Fibroblast of lung (primary cell): ENCODE data around the gene INHBB. TPM values are rescaled to one million over a fixed set of nuclear protein-coding genes. Genes with fewer than 3 reads are reported as not detected.

Source experiments
- DNase-seq, 2 donors: peaks; one replicate each; pipeline versions ENCODE4 v3.0.0 to v3.0.0-alpha.2; 2010; ENCODE audit warnings: low read depth in 2 of 2
- H2AFZ ChIP-seq: 2 replicates; pipeline ENCODE4 v1.5.1; 2012; ENCODE audit warnings: low read length, control low read depth, inconsistent platforms
- H3K27ac ChIP-seq: 2 replicates; pipeline ENCODE4 v1.5.1; 2011; ENCODE audit warnings: low read length, control low read depth; ENCODE audit not compliant: insufficient read depth
- H3K27me3 ChIP-seq: 2 replicates; pipeline ENCODE4 v1.5.1; 2011; ENCODE audit warnings: mild to moderate bottlenecking, low read length; ENCODE audit not compliant: control insufficient read depth, insufficient read depth
- H3K36me3 ChIP-seq: 2 replicates; pipeline ENCODE4 v1.5.1; 2011; ENCODE audit warnings: low read length; ENCODE audit not compliant: control insufficient read depth, insufficient read depth
- H3K4me1 ChIP-seq: 2 replicates; pipeline ENCODE4 v1.5.1; 2011; ENCODE audit warnings: low read length; ENCODE audit not compliant: control insufficient read depth, insufficient read depth; ENCODE audit errors: extremely low read depth
- H3K4me2 ChIP-seq: 2 replicates; pipeline ENCODE4 v1.5.1; 2011; ENCODE audit warnings: low read length, control low read depth; ENCODE audit not compliant: insufficient read depth; ENCODE audit errors: extremely low read depth
- H3K4me3 ChIP-seq, 4 experiments: fragments of 200-600 bp in 1 of 4; sonication (generic) in 1 of 4; replicated peaks in 1 of 4; 2 replicates each; pipeline ENCODE4 v1.5.1; 2011 to 2016; ENCODE audit warnings: low read length in 4 of 4, low read depth in 3 of 4, mild to moderate bottlenecking in 3 of 4, control low read depth in 2 of 4, inconsistent platforms in 1 of 4, mixed read lengths in 1 of 4; ENCODE audit not compliant: insufficient read depth in 1 of 4; ENCODE audit errors: control extremely low read depth in 1 of 4
- H3K79me2 ChIP-seq: 2 replicates; pipeline ENCODE4 v1.5.1; 2012; ENCODE audit warnings: mild to moderate bottlenecking, low read length, inconsistent platforms; ENCODE audit not compliant: control insufficient read depth, insufficient read depth
- H3K9ac ChIP-seq: 2 replicates; pipeline ENCODE4 v1.5.1; 2011; ENCODE audit warnings: mild to moderate bottlenecking, low read length, control low read depth; ENCODE audit not compliant: insufficient read depth
- H3K9me3 ChIP-seq: 2 replicates; pipeline ENCODE4 v1.5.1; 2012; ENCODE audit warnings: low read depth, low read length; ENCODE audit not compliant: control insufficient read depth, insufficient read depth
- H4K20me1 ChIP-seq: 2 replicates; pipeline ENCODE4 v1.5.1; 2011; ENCODE audit warnings: low read length; ENCODE audit not compliant: control insufficient read depth, insufficient read depth; ENCODE audit errors: extremely low read depth
- EZH2 ChIP-seq: IDR thresholded peaks from 2 replicates; pipeline ENCODE4 v1.5.1; 2012; ENCODE audit warnings: low read length, control low read depth, mild to moderate bottlenecking; ENCODE audit errors: missing control alignments
- polyA plus RNA-seq, 2 donors: library from polyadenylated mRNA; depleted of rRNA in 1 of 2; stranded (reverse) in 1 of 2; unstranded in 1 of 2; fragments of >200 nt; gene quantifications; 2 replicates each; pipeline ENCODE4 v1.2.1, GENCODE V29; 2011 to 2012; ENCODE audit warnings: missing spikeins in 1 of 2
- total RNA-seq: library from RNA; depleted of rRNA; stranded (reverse); fragments of >200 nt; gene quantifications from 2 replicates; pipeline ENCODE4 v1.2.1, GENCODE V29; 2014
- TF ChIP-seq, protein P1 (sequence below), 2 donors: IDR thresholded peaks in 1 of 2; conservative IDR thresholded peaks in 1 of 2; 1 replicate in 1 of 2; 2 replicates in 1 of 2; pipeline ENCODE4 v1.5.1; 2011 to 2012; ENCODE audit warnings: low read length in 2 of 2, control low read depth in 1 of 2, inconsistent platforms in 1 of 2, low read depth in 1 of 2, mild to moderate bottlenecking in 1 of 2

INHBB gene
- total and polyA plus RNA-seq, 2 donors (not counting 1 experiment from before 2014, with no cell fraction given): 0.01 TPM; not detected in 1

DNA sequence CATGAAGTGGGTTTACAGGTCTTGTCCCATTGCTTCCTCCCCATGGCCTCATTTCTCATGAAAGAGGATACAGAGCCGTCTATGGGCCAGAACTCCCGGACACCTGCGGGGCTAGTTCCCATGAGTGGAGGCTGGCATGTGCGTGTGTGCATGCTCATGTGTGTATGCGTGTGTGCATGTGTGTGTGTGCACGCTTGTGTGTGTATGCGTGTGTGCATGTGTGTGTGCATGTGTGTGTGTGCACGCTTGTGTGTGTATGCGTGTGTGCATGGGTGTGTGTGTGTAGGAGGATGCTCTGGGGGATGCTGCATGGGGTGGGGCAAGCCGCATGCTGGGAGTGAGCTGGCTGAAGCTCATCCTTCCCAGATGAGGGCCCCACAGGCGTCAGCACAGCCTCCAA lies 20.8 kb downstream of the INHBB start:
- Histone ChIP-seq H3K27me3 (no peaks in the 10 kb centered on the region), H3K4me1 (no peaks in the 10 kb centered on the region), H3K4me2 (no peak overlapping the region), H3K9me3 (no peaks in the 10 kb centered on the region), H3K79me2 (no peaks in the 10 kb centered on the region), H3K27ac (no peak overlapping the region), H2AFZ (no peak overlapping the region), H3K9ac (no peak overlapping the region), H3K4me3 (no peak overlapping the region), H4K20me1 (no peaks in the 10 kb centered on the region), H3K36me3 (no peaks in the 10 kb centered on the region)
- TF ChIP-seq, protein P1, sequence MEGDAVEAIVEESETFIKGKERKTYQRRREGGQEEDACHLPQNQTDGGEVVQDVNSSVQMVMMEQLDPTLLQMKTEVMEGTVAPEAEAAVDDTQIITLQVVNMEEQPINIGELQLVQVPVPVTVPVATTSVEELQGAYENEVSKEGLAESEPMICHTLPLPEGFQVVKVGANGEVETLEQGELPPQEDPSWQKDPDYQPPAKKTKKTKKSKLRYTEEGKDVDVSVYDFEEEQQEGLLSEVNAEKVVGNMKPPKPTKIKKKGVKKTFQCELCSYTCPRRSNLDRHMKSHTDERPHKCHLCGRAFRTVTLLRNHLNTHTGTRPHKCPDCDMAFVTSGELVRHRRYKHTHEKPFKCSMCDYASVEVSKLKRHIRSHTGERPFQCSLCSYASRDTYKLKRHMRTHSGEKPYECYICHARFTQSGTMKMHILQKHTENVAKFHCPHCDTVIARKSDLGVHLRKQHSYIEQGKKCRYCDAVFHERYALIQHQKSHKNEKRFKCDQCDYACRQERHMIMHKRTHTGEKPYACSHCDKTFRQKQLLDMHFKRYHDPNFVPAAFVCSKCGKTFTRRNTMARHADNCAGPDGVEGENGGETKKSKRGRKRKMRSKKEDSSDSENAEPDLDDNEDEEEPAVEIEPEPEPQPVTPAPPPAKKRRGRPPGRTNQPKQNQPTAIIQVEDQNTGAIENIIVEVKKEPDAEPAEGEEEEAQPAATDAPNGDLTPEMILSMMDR (conservative IDR thresholded peaks at IDR 0.05 in 1 of 2, IDR thresholded peaks at IDR 0.05 in 1 of 2; ENCODE audit: low read depth in 1 of 2, low read length in 2 of 2): no peak
- TF ChIP-seq EZH2: no peak
- DNase-seq: no peak

DNA sequence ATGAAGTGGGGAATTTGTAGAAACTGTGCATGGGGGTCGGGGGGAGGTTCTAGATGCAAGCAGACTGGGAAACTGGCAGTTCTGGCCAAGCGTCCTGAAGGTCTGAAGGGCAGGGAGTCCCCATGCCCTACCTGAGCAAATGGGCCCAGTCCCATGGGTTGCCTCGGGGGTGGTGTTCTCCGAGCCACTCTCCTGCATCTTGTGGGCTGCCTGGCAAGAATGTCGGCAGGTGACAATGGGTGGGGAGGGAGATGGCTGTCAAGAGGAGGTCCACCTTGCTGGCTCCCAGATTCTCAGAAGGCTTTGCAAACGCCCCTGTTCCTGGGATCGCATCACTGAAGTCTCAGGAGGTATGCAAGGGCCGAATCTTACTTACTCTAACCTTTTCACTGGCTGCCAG lies 21.3 kb downstream of the INHBB start:
- H3K27ac ChIP-seq: no peak overlapping the region
- H3K27me3 ChIP-seq: no peaks in the 10 kb centered on the region
- H3K4me1 ChIP-seq: no peaks in the 10 kb centered on the region
- no peaks in the 10 kb centered on the region for H4K20me1 ChIP-seq
- no peak overlapping the region for H3K4me2 ChIP-seq
- H3K36me3 ChIP-seq: no peaks in the 10 kb centered on the region
- H3K4me3 ChIP-seq: no peak overlapping the region
- H3K79me2 ChIP-seq: no peaks in the 10 kb centered on the region
- no peak overlapping the region for H2AFZ ChIP-seq
- H3K9ac ChIP-seq: no peak overlapping the region
- no peaks in the 10 kb centered on the region for H3K9me3 ChIP-seq
- DNase-seq: no peak
- TF ChIP-seq, protein P1 (conservative IDR thresholded peaks at IDR 0.05 in 1 of 2, IDR thresholded peaks at IDR 0.05 in 1 of 2; ENCODE audit: low read depth in 1 of 2, low read length in 2 of 2): no peak
- no peak for TF ChIP-seq EZH2

DNA sequence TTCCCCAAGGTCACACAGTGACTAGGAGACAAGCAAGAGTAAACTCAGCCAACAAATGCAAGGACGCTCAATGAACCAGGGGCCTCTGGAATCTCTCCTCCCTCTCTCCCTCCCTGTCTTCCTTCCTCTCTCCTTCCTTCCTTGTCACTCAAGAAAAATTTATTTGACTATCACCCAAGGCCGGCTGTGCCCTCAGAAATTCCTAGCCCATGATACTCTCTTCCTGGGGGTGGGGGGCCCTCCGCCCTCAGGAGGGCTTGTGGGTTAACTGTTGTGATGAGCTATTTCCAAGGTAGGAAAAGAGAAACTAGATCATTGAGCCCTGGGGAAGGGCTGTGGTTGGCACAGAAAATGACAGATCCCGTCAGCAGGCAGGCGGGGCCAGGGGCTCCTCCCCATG lies 21.7 kb downstream of the INHBB start:
- H3K36me3 ChIP-seq: no peaks in the 10 kb centered on the region
- H3K79me2 ChIP-seq: no peaks in the 10 kb centered on the region
- no peak overlapping the region for H3K27ac ChIP-seq
- TF ChIP-seq, protein P1 (conservative IDR thresholded peaks at IDR 0.05 in 1 of 2, IDR thresholded peaks at IDR 0.05 in 1 of 2; ENCODE audit: low read depth in 1 of 2, low read length in 2 of 2): no peak
- no peak for TF ChIP-seq EZH2
- H3K4me2 ChIP-seq: no peak overlapping the region
- no peak overlapping the region for H3K9ac ChIP-seq
- no peak overlapping the region for H2AFZ ChIP-seq
- no peak overlapping the region for H3K4me3 ChIP-seq
- no peaks in the 10 kb centered on the region for H3K9me3 ChIP-seq
- H4K20me1 ChIP-seq: no peaks in the 10 kb centered on the region
- peaks cover under 1% of the 10 kb centered on the region for H3K27me3 ChIP-seq
- peak in 1 of 2 donors; percentile 41 for DNase-seq
- H3K4me1 ChIP-seq: no peaks in the 10 kb centered on the region
